Urinary bladder (tissue), 4 donors: Measurements from ENCODE around the gene MACO1. TPM values are rescaled to one million over a fixed set of nuclear protein-coding genes. Genes with fewer than 3 reads are reported as not detected.

Source experiments
- DNase-seq: peaks from one replicate; pipeline ENCODE4 v3.0.0-alpha.2; 2015; ENCODE audit errors: extremely low spot score
- H3K27ac ChIP-seq: one replicate; pipeline ENCODE4 v1.5.1; 2013; ENCODE audit warnings: low read depth, mild to moderate bottlenecking, moderate library complexity
- H3K36me3 ChIP-seq: one replicate; pipeline ENCODE4 v1.6.1; 2013; ENCODE audit warnings: mild to moderate bottlenecking, moderate library complexity; ENCODE audit not compliant: insufficient read depth
- H3K4me1 ChIP-seq: one replicate; pipeline ENCODE4 v1.6.1; 2013; ENCODE audit warnings: mild to moderate bottlenecking, moderate library complexity; ENCODE audit not compliant: insufficient read depth
- H3K4me3 ChIP-seq: one replicate; pipeline ENCODE4 v1.5.1; 2013; ENCODE audit warnings: low read depth, low read length
- WGBS: extraction: QIAGEN DNeasy Blood & Tissue Kit; methylation state at CpG from one replicate; pipeline ENCODE4 v1.1.7; 2013; 5-methylcytosine and 5-hydroxymethylcytosine counted together
- polyA plus RNA-seq: library from polyadenylated mRNA; stranded (reverse); fragments of 200-250 nt; gene quantifications from one replicate; pipeline ENCODE4 v1.2.3, GENCODE V29; 2013
- total RNA-seq: library from RNA; depleted of rRNA; stranded (reverse); fragments of >200 nt; gene quantifications from one replicate; pipeline ENCODE4 v1.2.3, GENCODE V29; 2014
- donor health status: healthy with polysubstance abuse.
- donor health status: healthy.

Gene MACO1
- total and polyA plus RNA-seq, 2 donors: 7.9 to 24.4 TPM

DNA sequence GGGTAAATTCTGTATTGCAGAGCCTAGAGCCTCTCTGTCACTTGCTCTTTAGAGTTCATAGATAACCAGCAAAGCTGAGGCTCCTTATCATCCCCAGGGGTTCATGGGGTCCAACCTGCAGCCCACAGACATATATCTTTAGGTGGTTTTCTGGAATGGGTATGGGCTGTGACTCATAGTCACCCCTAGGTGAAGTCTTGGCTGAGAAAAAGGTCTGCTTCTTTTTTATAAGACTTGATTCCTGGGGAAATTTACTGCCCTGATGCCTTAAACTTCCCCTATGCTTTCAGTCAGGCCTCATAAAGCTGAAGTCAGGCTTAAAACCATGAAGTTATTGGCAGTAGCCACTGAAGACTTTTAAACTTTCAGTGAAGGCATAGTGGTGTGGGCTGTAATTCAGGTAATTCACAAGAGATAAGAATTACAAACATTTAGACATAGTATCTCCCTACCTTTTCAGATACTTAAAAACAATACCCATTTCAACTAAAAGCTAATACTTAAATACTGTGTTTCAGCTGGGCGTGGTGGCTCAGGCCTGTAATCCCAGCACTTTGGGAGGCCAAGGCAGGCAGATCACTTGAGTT lies 46.8 kb downstream of the MACO1 start:
- Histone ChIP-seq H3K36me3 (no peaks in the 10 kb centered on the region), H3K27ac (no peak overlapping the region), H3K4me3 (no peak overlapping the region), H3K4me1 (no peaks in the 10 kb centered on the region)
- DNase-seq: no peak
- WGBS: 91% methylated on average over 1 of the region's 1 CpG

DNA sequence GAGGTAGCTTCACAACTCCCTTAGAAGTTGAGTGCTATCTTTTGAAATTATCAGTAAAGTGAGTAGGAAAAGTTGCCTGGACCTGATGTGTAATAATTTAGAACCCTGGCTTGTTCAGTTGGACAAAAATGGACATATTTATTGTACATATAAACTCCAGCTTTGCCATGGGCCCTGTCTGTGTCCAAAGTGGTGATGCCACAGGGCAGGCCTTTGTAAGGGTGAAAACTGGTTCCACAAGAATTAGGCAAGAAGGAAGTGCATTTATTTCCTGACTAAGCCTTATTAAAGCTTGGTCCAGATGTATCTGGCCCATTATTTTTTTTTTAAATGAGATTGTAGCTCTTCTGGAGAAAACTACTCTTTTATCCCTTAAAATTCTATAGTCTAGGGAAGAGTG lies 47.9 kb downstream of the MACO1 start:
- Histone ChIP-seq H3K27ac (no peak overlapping the region), H3K4me3 (no peak overlapping the region), H3K4me1 (no peaks in the 10 kb centered on the region), H3K36me3 (no peaks in the 10 kb centered on the region)
- no peak for DNase-seq

DNA sequence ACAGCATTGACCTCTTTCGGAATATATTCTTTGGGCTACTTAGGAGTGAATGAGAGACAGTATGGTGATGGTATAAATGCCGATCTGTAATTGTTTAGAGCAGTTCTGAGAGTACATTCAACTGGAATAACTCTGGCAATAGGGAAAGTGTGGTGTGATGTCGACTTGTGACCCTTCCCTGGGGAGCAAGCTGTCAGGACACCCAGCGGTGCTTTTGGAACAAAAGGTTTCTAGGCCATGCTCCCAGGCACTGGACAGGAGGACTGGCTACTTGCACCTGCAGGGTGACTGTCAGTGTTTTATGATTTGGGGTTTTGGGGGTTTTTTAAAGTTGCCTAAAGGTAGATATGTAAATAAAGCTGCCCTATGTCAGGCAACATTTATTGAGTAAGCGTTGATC lies 50.9 kb downstream of the MACO1 start:
- no peak for DNase-seq
- 92% methylated on average over 5 of the region's 5 CpGs for WGBS
- no peak overlapping the region for H3K27ac ChIP-seq
- H3K36me3 ChIP-seq: no peaks in the 10 kb centered on the region
- no peaks in the 10 kb centered on the region for H3K4me1 ChIP-seq
- no peak overlapping the region for H3K4me3 ChIP-seq

DNA sequence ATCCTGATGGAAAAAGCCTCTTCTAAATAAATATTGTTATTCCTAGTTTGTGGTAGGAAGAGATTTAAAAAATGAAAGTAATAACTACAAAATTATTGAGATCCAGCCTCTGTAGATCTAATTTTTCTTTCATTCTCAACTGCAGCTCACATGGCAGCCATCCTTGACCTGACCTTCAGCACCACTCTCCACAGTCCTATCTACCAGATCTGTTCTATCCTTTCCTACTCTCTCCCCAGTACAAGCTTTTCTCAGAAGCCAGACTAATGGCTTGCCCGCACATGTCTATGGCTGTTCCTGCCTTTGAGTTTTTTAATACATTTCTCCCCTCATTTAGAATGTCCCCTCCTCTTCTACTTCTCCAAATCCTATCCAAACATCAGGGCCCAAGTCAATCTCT lies 51.5 kb downstream of the MACO1 start:
- H3K27ac ChIP-seq: no peak overlapping the region
- no peak overlapping the region for H3K4me3 ChIP-seq
- 88% methylated on average over 1 of the region's 1 CpG for WGBS
- H3K4me1 ChIP-seq: no peaks in the 10 kb centered on the region
- no peak for DNase-seq
- H3K36me3 ChIP-seq: no peaks in the 10 kb centered on the region

DNA sequence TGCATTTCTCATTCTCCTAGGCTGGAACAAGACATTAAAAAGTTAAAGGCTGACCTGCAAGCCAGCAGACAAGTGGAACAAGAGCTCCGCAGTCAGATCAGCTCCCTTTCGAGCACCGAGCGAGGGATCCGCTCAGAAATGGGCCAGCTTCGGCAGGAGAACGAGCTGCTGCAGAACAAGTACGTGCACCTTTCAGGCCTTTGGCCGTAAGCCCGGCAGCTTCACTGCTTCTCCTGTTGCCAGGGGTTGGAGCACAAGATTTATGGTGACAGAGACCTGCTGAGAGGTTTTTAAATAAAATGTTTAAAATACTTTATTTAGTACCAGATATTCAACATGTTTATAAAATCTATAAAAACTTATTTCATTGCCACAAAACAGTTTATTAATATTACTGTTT lies 53.4 kb downstream of the MACO1 start:
- Histone ChIP-seq H3K36me3 (no peaks in the 10 kb centered on the region), H3K27ac (no peak overlapping the region), H3K4me1 (no peaks in the 10 kb centered on the region), H3K4me3 (no peak overlapping the region)
- no peak for DNase-seq
- 40% methylated on average over 10 of the region's 10 CpGs for WGBS

DNA sequence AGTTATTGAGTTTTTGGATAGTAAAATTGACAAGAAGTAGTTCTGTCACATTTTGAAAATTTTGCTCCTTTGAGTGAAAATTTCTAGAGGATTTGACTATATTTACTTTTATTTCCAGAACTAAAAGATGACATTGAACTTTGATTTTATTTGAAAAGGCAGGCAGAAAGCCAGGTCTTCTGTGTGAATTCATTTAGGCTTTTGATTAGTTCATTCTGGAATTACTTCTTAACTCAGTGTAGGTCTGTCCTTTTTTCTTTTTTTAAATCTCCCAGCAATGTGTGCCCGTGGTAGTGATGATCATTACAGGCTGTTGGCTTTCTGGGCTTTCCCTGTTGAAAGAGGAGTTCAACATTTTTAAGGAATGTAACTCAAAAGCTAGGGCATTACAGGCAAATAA lies 53.8 kb downstream of the MACO1 start:
- Histone ChIP-seq H3K27ac (no peak overlapping the region), H3K4me1 (no peaks in the 10 kb centered on the region), H3K36me3 (peaks cover 1% of the 10 kb centered on the region), H3K4me3 (no peak overlapping the region)
- DNase-seq: no peak
- 59% methylated on average over 1 of the region's 1 CpG for WGBS

DNA sequence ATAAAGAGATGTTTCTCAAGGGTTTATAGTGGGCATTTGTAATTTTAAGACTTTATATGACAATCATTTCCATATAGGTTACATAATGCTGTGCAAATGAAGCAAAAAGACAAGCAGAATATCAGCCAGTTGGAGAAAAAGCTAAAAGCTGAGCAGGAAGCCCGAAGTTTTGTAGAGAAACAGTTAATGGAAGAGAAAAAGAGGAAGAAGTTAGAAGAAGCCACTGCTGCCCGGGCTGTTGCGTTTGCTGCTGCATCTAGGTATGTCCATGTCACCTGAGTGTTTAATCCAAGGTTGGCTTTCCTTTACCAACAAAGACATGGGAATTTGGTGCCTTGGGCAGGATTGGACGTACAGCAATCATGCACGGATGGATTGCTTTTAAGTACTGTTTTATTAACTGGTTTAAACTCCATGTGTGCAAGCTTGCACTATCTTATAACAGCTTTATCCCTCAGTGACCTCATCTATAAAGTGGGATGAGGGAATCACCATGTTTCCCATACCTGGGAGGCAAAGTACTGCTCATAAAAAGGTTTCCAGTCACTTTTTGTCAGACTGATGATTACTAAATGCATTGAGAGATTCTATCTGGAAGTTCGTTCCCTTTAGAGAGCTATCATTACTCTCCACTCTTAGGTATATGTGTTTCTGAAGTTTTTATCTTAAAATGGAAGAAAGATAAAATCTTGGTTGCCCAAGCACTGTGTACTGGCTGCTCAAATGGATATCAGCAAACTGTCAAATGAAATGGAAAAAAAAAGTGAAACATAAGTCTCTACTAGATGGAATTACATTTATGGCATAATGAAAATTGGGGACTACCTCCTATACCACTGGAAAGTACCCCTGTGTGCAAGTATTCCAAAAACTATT lies 55.1 kb downstream of the MACO1 start:
- WGBS: 80% methylated on average over 6 of the region's 6 CpGs
- Histone ChIP-seq H3K36me3 (peaks cover 2% of the 10 kb centered on the region), H3K4me3 (no peak overlapping the region), H3K4me1 (no peaks in the 10 kb centered on the region), H3K27ac (no peak overlapping the region)
- no peak for DNase-seq

DNA sequence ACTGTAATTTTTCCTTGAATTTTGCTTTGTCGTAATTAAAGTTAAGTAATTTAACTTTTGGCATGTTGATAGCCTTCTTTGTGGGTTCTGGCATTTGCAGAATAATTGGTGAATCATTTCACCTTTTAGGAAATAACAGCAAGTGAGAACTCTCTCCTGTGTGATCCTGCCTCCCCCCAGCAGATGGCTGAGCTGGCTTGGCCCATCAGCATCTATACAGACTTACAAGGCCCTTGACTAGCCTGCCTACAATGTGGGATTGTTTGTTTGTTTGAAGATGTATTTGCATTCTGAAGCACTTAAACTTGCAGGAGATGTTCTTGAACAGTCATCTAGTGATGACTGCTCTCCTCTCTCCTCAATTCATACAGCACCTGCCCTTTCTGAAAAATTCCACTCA lies 55.9 kb downstream of the MACO1 start:
- H3K4me3 ChIP-seq: no peak overlapping the region
- DNase-seq: no peak
- H3K4me1 ChIP-seq: no peaks in the 10 kb centered on the region
- H3K27ac ChIP-seq: no peak overlapping the region
- H3K36me3 ChIP-seq: peaks cover 2% of the 10 kb centered on the region
- WGBS: 94% methylated on average over 1 of the region's 1 CpG

DNA sequence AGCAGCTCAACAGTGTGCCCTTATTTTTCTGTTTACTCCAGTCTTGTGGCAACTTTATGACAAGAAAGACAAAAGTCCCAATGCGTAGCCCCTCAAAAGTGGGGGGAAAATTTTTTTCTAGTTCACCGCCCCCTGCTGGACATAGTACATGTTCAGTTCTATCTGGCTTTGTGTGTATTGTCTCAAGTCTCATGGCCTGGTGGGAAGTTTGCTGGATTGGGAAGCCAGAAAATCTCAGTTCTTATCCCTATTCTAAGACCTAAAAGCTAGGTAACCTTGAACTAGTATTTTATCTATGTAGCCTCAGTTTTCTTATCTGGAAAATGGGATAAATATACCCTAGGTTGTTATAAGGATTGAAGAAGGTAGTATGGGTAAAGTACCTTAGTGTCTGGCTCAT lies 56.9 kb downstream of the MACO1 start:
- Histone ChIP-seq H3K4me1 (no peaks in the 10 kb centered on the region), H3K36me3 (peaks cover 2% of the 10 kb centered on the region), H3K4me3 (no peak overlapping the region), H3K27ac (no peak overlapping the region)
- no peak for DNase-seq
- WGBS: 97% methylated on average over 2 of the region's 2 CpGs

DNA sequence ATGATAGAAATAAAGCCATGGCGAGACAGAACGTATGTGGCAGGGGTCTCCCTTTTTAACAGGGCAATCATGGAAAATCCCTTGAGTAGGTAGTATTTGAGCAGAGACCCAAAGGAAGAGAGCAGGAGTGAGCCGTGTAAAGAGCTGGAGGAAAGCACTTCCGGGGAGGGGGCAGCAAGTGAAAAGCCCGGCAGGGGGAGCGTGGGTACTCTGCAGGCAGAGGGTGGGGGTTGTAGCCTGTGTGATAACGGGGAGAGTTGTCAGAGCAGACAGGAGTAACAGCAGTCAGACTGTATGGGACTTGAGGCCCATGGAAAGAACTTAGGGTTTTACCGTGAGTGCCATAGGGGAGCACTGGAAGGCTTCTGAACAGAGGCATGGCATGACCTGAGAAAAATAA lies 61.6 kb downstream of the MACO1 start:
- H3K4me3 ChIP-seq: no peak overlapping the region

DNA sequence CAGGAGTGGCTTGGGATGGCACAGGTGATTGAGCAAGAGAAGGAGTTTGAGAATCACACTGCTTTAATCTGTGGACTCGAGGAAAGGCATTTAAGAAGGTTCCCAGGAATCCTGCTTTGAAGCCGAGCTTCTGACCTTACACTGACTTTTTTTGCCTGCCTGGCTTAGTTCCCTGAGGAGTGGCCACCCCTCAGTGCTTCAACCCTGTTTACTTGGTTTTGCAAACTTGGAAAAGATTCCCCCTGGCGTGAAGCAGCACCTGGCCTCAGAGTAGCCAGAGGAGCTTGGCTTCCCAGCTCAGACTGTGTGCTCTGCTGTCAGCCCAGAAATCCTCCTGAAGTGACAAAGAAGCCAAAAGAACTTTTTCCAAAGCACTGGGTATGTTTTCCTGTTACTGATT lies 64.3 kb downstream of the MACO1 start:
- Histone ChIP-seq H3K4me1 (no peaks in the 10 kb centered on the region), H3K4me3 (no peak overlapping the region), H3K36me3 (no peaks in the 10 kb centered on the region), H3K27ac (no peak overlapping the region)
- no peak for DNase-seq
- WGBS: 69% methylated on average over 3 of the region's 3 CpGs

More for the DNA sequence above, 61.6 kb downstream of the MACO1 start:
- no peak for DNase-seq
- H3K36me3 ChIP-seq: peaks cover 2% of the 10 kb centered on the region
- H3K27ac ChIP-seq: no peak overlapping the region
- no peaks in the 10 kb centered on the region for H3K4me1 ChIP-seq
- WGBS: 71% methylated on average over 8 of the region's 8 CpGs

DNA sequence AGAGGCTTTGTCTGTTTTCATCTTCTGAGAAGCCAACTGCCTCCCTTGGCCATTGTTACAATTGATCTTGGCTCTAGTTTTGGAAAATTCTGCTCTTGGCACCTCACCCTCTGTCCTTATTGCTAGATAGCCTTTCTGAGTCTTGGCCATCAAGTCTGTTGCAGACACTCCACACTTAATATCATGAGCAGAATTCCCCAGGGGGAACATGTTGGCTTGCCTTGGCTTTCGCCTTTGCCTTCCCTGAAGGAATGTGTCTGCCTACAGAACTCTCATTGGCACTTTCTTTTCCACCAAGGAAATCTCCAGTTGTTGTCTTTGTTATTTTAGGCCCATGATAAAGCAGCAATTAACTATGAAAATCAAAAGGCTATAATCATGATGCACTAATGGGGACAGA lies 70.0 kb downstream of the MACO1 start:
- no peaks in the 10 kb centered on the region for H3K36me3 ChIP-seq
- no peak for DNase-seq
- 84% methylated on average over 1 of the region's 1 CpG for WGBS
- no peak overlapping the region for H3K27ac ChIP-seq
- no peaks in the 10 kb centered on the region for H3K4me1 ChIP-seq
- H3K4me3 ChIP-seq: no peak overlapping the region

DNA sequence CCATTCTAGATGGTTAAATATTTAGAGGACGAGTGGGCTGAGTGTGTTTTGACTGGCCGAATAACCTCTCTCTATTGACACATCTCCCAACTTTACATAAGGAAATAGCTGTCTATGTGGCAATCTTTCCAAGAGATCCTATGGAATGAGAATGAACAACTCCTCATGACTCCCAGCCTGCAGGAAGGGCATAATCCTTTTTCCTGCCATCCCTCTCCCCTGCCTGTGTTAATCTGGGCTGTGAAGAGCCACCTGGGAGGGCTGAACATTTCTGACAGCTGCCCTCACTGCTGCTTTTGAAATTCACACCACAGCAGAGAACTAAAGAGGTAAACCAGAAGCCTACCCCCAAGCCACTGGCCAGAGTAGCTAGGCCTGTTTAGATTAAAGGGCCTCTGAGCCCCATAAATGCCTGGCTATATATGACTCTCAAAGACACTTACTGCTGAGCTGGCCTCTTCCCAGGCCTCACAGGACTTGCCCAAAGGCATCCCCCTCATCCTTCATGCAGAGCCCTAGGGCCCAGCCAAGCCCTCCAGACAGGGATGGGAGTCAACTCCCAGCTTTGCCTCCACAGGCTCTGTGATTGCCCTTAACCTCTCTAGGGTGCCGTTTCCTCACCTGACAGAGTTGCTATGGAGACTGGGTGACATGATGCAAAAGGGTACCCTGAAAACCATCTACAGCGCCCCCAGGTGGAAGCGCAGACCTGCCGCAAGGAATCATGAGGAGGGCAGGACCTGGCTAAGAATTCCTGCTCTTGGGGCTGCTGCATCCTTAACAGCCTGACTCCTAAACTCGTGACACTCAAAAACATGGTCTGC lies 70.8 kb downstream of the MACO1 start:
- H3K27ac ChIP-seq: no peak overlapping the region
- no peak for DNase-seq
- no peak overlapping the region for H3K4me3 ChIP-seq
- H3K4me1 ChIP-seq: no peaks in the 10 kb centered on the region
- H3K36me3 ChIP-seq: no peaks in the 10 kb centered on the region
- WGBS: 61% methylated on average over 7 of the region's 7 CpGs

DNA sequence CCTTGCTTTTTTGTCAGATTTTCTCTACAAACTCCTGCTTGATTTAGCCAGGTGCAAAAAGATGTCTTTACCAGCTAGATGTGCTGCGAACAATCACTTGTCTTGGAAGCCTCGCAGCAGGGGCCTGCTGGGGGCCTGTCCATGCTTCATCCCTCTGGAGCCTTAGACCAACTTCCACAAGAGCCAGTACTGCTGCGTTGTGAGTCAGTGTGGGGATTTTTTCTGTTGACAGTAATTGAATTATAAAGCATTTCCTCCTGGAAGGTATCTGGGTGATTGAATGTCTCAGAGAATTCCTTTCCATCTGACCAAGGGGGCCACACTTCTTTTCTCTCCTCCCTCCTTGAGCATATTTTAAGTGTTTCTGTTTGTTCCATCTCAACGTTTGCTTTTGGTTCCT lies 72.3 kb downstream of the MACO1 start:
- Histone ChIP-seq H3K4me3 (no peak overlapping the region), H3K36me3 (no peaks in the 10 kb centered on the region), H3K27ac (no peak overlapping the region), H3K4me1 (no peaks in the 10 kb centered on the region)
- DNase-seq: no peak
- 53% methylated on average over 4 of the region's 4 CpGs for WGBS
